ENCODE measurements around the gene SMIM32. TPM values are rescaled to one million over a fixed set of nuclear protein-coding genes. Genes with fewer than 3 reads are reported as not detected.
A peak's percentile ranks its signal among the peaks of the same experiment; 100 is the strongest.

The SMIM32 gene
- total RNA-seq = not detected

- no peak for DNase-seq (ENCODE audit: low spot score)
Observed at GRCh38 chr5:136192526-136193321, at the start of gene SMIM32. TSS of gene SMIM32 (minus strand) at chr5:136193162. CDS start at chr5:136192524, 638 bp downstream.

DNA sequence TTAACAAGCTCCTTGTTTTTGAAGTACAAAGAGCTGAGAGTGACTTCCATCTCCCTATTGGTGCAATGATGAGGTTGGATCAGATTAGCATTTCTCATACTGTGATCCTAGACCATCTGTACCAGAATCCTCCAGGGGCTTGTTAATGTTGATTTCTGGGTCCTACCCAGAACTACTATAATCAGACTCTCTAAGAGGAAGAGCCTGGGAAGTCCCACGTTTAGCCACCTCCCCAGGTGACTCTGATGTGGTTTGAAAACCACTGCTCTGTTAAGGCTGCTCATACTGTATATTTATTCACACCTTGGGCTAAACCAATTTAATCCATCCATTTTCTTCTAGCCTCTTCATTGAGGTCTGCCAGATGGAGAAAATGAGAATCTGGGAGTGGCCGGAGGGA lies 49.6 kb upstream of the SMIM32 start:
- no peak for DNase-seq (ENCODE audit: low spot score)

GRCh38 chr5:136242136-136242535 lies 49.2 kb upstream of the SMIM32 start:
- DNase-seq (ENCODE audit: low spot score) = no peak

- no peak for DNase-seq (ENCODE audit: low spot score)
Observed at GRCh38 chr5:136240894-136241293, 47.9 kb upstream of the SMIM32 start.

- no peak for DNase-seq (ENCODE audit: low spot score)
Observed at GRCh38 chr5:136236479-136237083, 43.6 kb upstream of the SMIM32 start.

GRCh38 chr5:136235321-136235720 lies 42.4 kb upstream of the SMIM32 start:
- DNase-seq (ENCODE audit: low spot score) = no peak

- DNase-seq (ENCODE audit: low spot score) = no peak
Observed at GRCh38 chr5:136232316-136232715, 39.4 kb upstream of the SMIM32 start.

DNA sequence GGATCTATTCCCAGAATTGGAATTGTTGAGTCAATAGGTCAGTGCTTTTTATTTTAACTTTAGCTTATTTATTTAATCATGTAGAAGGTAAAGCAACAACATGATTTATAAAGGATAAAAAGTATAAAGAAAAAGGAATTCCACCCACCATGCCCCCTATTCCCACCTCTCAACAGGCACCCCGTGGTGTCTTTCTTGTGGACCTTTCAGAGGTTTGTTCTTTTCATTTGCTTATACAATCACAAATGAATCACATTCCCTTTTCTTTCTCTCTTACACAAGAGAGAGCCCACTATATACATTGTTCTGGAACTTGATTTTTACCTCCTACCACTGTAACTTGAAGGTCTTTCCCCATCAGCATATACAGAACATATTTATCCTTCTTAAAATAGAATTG lies 37.2 kb upstream of the SMIM32 start:
- no peak for DNase-seq (ENCODE audit: low spot score)

- no peak for DNase-seq (ENCODE audit: low spot score)
Observed at GRCh38 chr5:136228136-136228757, 35.3 kb upstream of the SMIM32 start.

GRCh38 chr5:136226401-136226800 lies 33.4 kb upstream of the SMIM32 start:
- no peak for DNase-seq (ENCODE audit: low spot score)

DNA sequence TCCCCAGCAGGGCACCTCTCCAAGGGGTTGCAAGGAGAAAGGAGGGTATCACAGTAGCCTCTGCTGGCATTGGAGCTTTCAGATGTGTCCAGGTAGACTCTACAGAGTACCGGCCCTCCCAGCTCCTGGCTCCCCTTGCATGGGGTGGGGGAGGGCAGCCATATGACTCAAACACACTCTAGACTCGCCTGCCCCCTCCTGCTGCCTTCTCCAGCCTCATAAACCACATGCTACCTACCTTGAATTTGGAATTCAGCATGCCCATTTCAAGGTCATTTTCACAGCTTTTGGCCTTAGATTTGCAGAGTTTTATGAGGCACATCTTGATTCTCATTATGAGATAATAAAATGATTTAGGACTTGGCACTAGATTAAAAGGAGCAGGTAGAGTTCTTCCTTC lies 32.8 kb upstream of the SMIM32 start:
- DNase-seq (ENCODE audit: low spot score) = no peak

GRCh38 chr5:136222580-136223235 lies 29.7 kb upstream of the SMIM32 start:
- DNase-seq (ENCODE audit: low spot score) = no peak

DNA sequence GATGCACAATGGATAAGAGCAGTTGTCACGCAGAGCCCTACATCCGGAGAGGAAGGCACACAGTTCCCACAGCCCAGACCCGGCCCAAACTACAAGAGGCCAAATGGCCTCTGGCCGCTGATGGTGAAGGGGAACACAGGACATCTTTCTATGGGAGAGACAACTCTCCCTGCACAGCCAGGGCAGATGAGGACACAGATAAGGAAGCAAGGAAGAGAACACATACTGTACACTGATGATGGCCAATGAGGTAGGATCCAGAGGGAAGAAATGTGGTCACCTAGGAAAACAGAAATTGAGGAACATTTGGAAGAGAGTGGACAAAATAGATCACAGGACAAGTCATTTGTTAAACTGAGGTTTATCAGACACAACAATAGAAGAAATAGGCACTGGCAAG lies 28.4 kb upstream of the SMIM32 start:
- no peak for DNase-seq (ENCODE audit: low spot score)

DNA sequence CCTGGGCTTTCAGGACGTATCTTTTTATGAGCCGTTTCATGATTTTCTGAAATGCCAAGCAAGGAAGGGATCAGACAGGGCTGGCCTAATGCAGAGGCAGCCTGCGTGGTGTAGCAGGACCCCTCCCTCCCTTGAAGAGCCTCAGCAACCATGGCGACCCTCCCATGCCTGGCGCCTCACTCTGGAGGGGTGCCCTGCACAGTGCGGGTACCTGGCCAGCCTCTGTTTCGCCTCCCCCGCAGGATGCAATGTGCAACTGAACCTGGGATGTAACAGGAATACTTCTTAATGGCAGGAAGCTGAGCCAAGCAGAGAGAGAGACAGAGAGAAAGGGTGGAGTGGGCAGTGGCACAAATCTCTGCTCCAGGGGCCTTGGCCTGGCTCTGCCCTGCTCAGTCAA lies 23.3 kb upstream of the SMIM32 start:
- DNase-seq (ENCODE audit: low spot score) = no peak

GRCh38 chr5:136215812-136216211 lies 22.9 kb upstream of the SMIM32 start:
- DNase-seq (ENCODE audit: low spot score) = no peak

DNA sequence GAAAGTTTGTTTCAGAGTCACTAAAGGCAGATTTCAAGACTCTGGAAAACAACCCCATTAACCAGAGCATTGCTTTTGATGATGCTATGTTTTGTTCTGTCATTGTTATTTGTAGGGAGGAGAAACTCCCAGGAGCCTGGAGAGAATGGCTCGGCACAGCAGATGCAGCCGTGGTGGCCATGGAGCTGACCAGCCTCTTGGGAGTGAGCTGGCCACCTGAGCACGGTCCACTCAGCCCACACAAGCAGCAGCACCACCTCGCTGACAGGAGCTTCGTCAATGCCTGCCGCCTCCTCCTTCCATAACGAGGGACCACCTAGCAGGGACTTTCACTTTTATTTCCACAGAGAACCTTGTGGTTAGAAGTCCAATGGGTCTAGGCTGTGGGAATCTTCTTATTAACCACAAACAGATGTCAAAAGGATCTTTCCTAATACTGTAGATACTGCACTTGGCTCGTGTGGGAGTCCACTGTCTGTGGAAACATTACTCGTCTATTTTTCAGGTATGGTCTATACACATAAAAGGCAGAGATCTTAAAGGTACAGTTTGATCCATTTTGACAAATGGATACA lies 21.0 kb upstream of the SMIM32 start:
- no peak for DNase-seq (ENCODE audit: low spot score)

GRCh38 chr5:136212252-136212721 lies 19.3 kb upstream of the SMIM32 start:
- DNase-seq (ENCODE audit: low spot score) = peak; percentile 55

DNA sequence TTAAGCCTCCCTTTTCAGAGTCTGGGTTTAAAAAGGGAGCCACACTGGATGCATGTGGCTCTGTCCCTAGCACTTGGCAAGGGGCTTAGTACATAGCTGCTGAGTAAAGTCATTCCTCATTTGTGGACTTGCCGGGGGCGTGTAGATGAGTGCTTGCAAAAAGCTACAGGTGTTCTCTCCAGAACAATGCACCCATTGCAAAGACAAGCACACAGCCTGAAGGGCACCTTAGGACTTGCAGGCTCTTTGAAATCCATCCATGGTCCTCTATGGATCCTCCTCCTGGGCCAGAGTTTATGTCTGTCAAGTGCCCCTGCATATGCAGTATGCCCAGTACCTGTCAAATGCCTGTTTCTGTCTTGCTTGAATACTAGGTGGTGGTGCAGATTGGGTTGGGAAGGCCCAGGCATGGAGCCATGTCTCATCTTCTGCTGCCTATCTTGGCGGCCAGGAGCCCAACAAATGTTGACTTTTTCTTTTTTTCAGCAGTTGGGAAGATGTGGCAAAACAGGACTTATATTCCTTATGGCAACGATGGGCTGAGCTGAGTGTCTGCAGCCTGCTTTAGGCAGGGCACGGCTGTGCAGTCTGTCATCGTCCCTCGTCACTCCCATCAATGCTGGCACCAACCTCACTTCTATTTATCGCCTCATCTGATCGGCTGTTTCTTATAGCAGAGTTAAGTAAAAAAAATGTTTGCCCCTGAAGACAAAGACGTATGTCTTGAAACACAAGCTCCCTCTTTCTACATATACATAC lies 18.5 kb upstream of the SMIM32 start:
- no peak for DNase-seq (ENCODE audit: low spot score)

GRCh38 chr5:136210259-136210658 lies 17.3 kb upstream of the SMIM32 start:
- no peak for DNase-seq (ENCODE audit: low spot score)

GRCh38 chr5:136209346-136209910 lies 16.5 kb upstream of the SMIM32 start:
- no peak for DNase-seq (ENCODE audit: low spot score)

- no peak for DNase-seq (ENCODE audit: low spot score)
Observed at GRCh38 chr5:136208916-136209315, 16.0 kb upstream of the SMIM32 start.

All from ureter (tissue), 1 donor.